Measurements from ENCODE around the gene ZNF451.

GRCh38 chr6:57135885-57136284 is 45.9 kb downstream of the ZNF451 start:
- TF ChIP-seq POLR2A (IDR thresholded peaks at IDR 0.05) (no peak), CTCF (IDR thresholded peaks at IDR 0.05) (no peak)

All from uterus (tissue), 2 donors.